Activated CD8-positive, alpha-beta memory T cell treated with anti-CD3 and anti-CD28 coated beads, Interleukin-2, amount 50 U/mL, for 4 hours (primary cell): ENCODE measurements around the gene RPUSD1.

Experiments used
- DNase-seq: peaks from one replicate; pipeline ENCODE4 v3.0.0-alpha.2; 2020

RPUSD1 gene

GRCh38 chr16:818592-818991, 30.4 kb upstream of the RPUSD1 start:
- no peak for DNase-seq

GRCh38 chr16:818132-818531, 30.0 kb upstream of the RPUSD1 start:
- DNase-seq: no peak

GRCh38 chr16:817001-817906, 29.1 kb upstream of the RPUSD1 start:
- DNase-seq: no peak

- no peak for DNase-seq
These were observed 27.7 kb upstream of the RPUSD1 start for GRCh38 chr16:815861-816260.

GRCh38 chr16:814974-815373, 26.8 kb upstream of the RPUSD1 start:
- no peak for DNase-seq

GRCh38 chr16:813916-814412, 25.8 kb upstream of the RPUSD1 start:
- DNase-seq: no peak

GRCh38 chr16:813204-813915, 25.2 kb upstream of the RPUSD1 start:
- DNase-seq: peak; percentile 60

- no peak for DNase-seq
These were observed 19.9 kb upstream of the RPUSD1 start for GRCh38 chr16:808085-808386.

- DNase-seq: peak; percentile 90
These were observed 19.3 kb upstream of the RPUSD1 start for GRCh38 chr16:807347-808084.

- DNase-seq: no peak
These were observed 17.3 kb upstream of the RPUSD1 start for GRCh38 chr16:805474-805873.

- DNase-seq: no peak
These were observed 16.2 kb upstream of the RPUSD1 start for GRCh38 chr16:804193-805048.

GRCh38 chr16:803754-804080, 15.5 kb upstream of the RPUSD1 start:
- no peak for DNase-seq

- DNase-seq: no peak
These were observed 15.0 kb upstream of the RPUSD1 start for GRCh38 chr16:802914-803753.

- no peak for DNase-seq
These were observed 14.3 kb upstream of the RPUSD1 start for GRCh38 chr16:802461-802860.

- DNase-seq: no peak
These were observed 13.6 kb upstream of the RPUSD1 start for GRCh38 chr16:801584-802363.

GRCh38 chr16:800834-801511, 12.8 kb upstream of the RPUSD1 start:
- no peak for DNase-seq

- DNase-seq: no peak
These were observed 12.0 kb upstream of the RPUSD1 start, which contains the start of gene GNG13 for GRCh38 chr16:799948-800833. GNG13 (minus strand) TSS chr16:800734; CDS start chr16:799077, 1,657 bp downstream.

GRCh38 chr16:799111-799947, 11.1 kb upstream of the RPUSD1 start:
- DNase-seq: no peak
